GM10248 (cell line): ENCODE measurements around the gene MMP11.
A peak's percentile ranks its signal among the peaks of the same experiment; 100 is the strongest.

ENCODE experiments used
- CTCF ChIA-PET: fragments of 300-600 bp; sonication (Branson Sonifier 250); formaldehyde crosslinking; extraction: SDS; loops from one replicate; lab custom pipeline; 2021; ENCODE audit warnings: antibody characterized with exemption; lab: Yijun Ruan, JAX
- POLR2A ChIA-PET: fragments of 350-650 bp; sonication (Branson Sonifier 250); formaldehyde crosslinking; extraction: SDS; loops from one replicate; lab custom pipeline; 2020; ENCODE audit warnings: antibody characterized with exemption; lab: Yijun Ruan, JAX
- DNase-seq: peaks from one replicate; pipeline ENCODE4 v3.0.0; 2012; ENCODE audit errors: extremely low spot score
- TF ChIP-seq, protein P1 (sequence below): IDR thresholded peaks from 2 replicates; pipeline ENCODE4 v1.5.1; 2012; ENCODE audit warnings: mild to moderate bottlenecking, low read depth; ENCODE audit errors: extremely low read depth, missing control alignments, control extremely low read depth

The MMP11 gene

DNA sequence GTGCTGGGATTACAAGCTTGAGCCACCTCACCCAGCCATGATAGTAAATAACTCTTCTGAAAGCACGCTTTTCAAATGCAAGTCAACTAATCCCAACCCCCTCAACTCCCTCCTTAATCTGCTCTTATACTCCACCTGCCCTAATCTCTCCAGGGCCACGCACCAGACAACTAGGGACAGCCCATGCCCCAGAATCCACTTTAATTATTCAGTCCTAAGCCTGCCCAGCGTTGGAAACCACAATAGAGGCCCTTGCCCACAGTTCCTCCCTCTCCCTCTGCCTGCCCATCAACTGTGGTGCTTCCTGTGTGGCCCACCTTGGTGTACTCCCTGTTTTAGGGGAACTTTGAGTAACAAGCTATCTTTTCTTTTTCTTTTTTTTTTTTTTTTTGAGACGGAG, 15.8 kb upstream of the MMP11 start:
- CTCF ChIA-PET = interaction anchor here (1.6 to 6.8 kb wide), 2 partner anchors 12 to 93 kb away, joined by 4 to 33 read pairs; partner anchors contain the start of gene CHCHD10
- POLR2A ChIA-PET = no interaction called here
- TF ChIP-seq, protein P1, sequence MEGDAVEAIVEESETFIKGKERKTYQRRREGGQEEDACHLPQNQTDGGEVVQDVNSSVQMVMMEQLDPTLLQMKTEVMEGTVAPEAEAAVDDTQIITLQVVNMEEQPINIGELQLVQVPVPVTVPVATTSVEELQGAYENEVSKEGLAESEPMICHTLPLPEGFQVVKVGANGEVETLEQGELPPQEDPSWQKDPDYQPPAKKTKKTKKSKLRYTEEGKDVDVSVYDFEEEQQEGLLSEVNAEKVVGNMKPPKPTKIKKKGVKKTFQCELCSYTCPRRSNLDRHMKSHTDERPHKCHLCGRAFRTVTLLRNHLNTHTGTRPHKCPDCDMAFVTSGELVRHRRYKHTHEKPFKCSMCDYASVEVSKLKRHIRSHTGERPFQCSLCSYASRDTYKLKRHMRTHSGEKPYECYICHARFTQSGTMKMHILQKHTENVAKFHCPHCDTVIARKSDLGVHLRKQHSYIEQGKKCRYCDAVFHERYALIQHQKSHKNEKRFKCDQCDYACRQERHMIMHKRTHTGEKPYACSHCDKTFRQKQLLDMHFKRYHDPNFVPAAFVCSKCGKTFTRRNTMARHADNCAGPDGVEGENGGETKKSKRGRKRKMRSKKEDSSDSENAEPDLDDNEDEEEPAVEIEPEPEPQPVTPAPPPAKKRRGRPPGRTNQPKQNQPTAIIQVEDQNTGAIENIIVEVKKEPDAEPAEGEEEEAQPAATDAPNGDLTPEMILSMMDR = no peak
- no peak for DNase-seq

DNA sequence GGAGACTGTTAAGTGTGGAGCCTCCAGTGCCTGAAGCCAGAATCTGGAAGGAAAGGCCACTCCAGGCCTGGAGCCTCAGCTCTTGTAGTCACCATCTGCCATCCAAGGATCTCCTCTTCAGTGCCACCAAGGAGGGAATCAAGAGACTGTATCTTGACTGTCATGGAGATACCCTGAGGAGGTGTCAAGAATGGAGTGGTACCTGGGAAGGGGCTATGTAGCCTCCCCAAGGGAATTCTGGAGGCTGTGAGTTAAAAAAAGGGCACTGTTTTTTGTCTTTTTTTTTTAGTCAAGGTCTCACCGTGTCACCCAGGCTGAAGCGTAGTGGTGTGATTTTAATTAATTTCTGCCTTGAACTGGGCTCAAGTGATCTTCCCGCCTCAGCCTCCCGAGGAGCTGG, 13.1 kb upstream of the MMP11 start:
- ChIA-PET POLR2A (interaction anchor here (0.7 kb wide), 1 partner anchor 805 kb away, joined by 4 read pairs; no protein-coding TSS in a partner anchor), CTCF (interaction anchor here (0.7 to 6.8 kb wide), 5 partner anchors 10 to 134 kb away, joined by 3 to 33 read pairs (median 4); partner anchors contain the start of genes CHCHD10, MIF and MMP11)
- TF ChIP-seq, protein P1 = no peak
- DNase-seq = no peak

DNA sequence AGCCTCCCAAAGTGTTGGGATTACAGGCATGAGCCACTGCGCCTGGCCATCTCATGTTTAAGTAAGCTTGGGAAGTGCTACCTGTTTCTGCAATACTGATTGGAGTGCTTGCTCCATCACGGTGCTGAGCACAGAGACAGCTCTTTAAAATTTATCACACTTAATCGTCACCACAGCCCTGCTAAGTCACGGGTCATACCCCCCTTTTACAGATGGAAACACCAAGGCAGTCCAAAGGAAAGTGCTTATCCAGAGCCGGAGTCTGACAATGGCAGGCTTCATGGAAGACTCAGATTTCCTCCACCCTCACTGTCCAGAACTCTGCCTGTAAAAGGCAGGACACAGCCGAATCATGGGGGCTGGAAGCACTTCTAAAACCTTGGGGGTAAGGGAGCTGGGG, 12.6 kb upstream of the MMP11 start:
- ChIA-PET POLR2A (interaction anchor here (0.7 kb wide), 1 partner anchor 805 kb away, joined by 4 read pairs; no protein-coding TSS in a partner anchor), CTCF (interaction anchor here (1.0 to 6.8 kb wide), 5 partner anchors 8 to 134 kb away, joined by 3 to 33 read pairs (median 4); partner anchors contain the start of genes CHCHD10, MIF and MMP11)
- TF ChIP-seq, protein P1 = no peak
- no peak for DNase-seq

- TF ChIP-seq, protein P1 = no peak
- POLR2A ChIA-PET = interaction anchor here (0.6 kb wide), 1 partner anchor 1598 kb away, joined by 3 read pairs; no protein-coding TSS in a partner anchor
- DNase-seq = no peak
- CTCF ChIA-PET = interaction anchor here (1.4 to 6.8 kb wide), 3 partner anchors 6 to 87 kb away, joined by 4 to 33 read pairs (median 5); partner anchors contain the start of genes CHCHD10 and ZNF70
Observed at GRCh38 chr22:23762842-23763578, 9.6 kb upstream of the MMP11 start, which contains the start of gene C22orf15. TSS of gene C22orf15 (plus strand) at chr22:23762990. CDS start at chr22:23763307, 317 bp downstream.

- TF ChIP-seq, protein P1 = no peak
- DNase-seq = peak; percentile 52
- ChIA-PET POLR2A (no interaction called here), CTCF (interaction anchor here (0.7 to 1.8 kb wide), 3 partner anchors 12 to 86 kb away, joined by 3 to 5 read pairs (median 4); partner anchors contain the start of gene ZNF70)
Observed at GRCh38 chr22:23763579-23763945, 9.1 kb upstream of the MMP11 start.

- TF ChIP-seq, protein P1 = no peak
- ChIA-PET CTCF (interaction anchor here (0.7 to 1.8 kb wide), 3 partner anchors 12 to 86 kb away, joined by 3 to 5 read pairs (median 4); partner anchors contain the start of gene ZNF70), POLR2A (no interaction called here)
- DNase-seq = no peak
Observed at GRCh38 chr22:23763954-23764353, 8.7 kb upstream of the MMP11 start.
